Mucosa of descending colon (tissue), 3 donors: ENCODE results near the gene NSG2. TPM values are rescaled to one million over a fixed set of nuclear protein-coding genes. Genes with fewer than 3 reads are reported as not detected.
"Not testable (repeated sequence)": the region's sequence is repeated elsewhere in the genome, so short reads cannot be mapped to it uniquely, and the experiment has no call there.

Experiments
- ATAC-seq: fragments of 200-7000 bp; cut with Tn5 transposase; one replicate; pipeline ENCODE4 v1.9.1; 2020; ENCODE audit warnings: mild to moderate bottlenecking, moderate library complexity
- DNase-seq, 3 donors: peaks; one replicate each; pipeline ENCODE4 v3.0.0-alpha.2; 2020
- H3K36me3 ChIP-seq: fragments of 200-600 bp; one replicate; pipeline ENCODE4 v1.8.0; 2021; ENCODE audit warnings: low read depth, mild to moderate bottlenecking
- H3K4me1 ChIP-seq: fragments of 200-600 bp; one replicate; pipeline ENCODE4 v1.8.0; 2021; ENCODE audit warnings: low read depth, mild to moderate bottlenecking
- H3K4me3 ChIP-seq: fragments of 200-600 bp; one replicate; pipeline ENCODE4 v1.8.0; 2021; ENCODE audit warnings: mild to moderate bottlenecking
- H3K9me3 ChIP-seq: fragments of 200-600 bp; one replicate; pipeline ENCODE4 v1.8.0; 2021; ENCODE audit warnings: mild to moderate bottlenecking
- intact Hi-C, 2 donors: fragments of 100-400 bp; cut with DNase I in 1 of 2; cut with micrococcal nuclease in 1 of 2; formaldehyde crosslinking; loops; one replicate each; pipeline versions ENCODE4 v1.11.0 to v1.11.1; 2022; cut with DNase I, micrococcal nuclease
- total RNA-seq, 3 donors: library from RNA; stranded (reverse); fragmentation: NEBNext Ultra II Directional in 2 of 3; extraction: Animal tissue kit (Norgen Biotek cat#: 25700) in 2 of 3; gene quantifications; one replicate each; pipeline versions ENCODE4 v1.2.1 to v1.2.4, GENCODE V29; 2021 to 2023
- TF ChIP-seq, protein P1 (sequence below): fragments of 200-600 bp; IDR thresholded peaks from one replicate; pipeline ENCODE4 v1.8.0; 2022; ENCODE audit warnings: antibody characterized with exemption, mild to moderate bottlenecking
- donor health status: DM: no; HTN: no; CAD: no; lungs with moderate emphysema.
- donor health status: DM: no; HTN: no; CAD: no.
- donor health status: DM: no; HTN: yes; CAD: no.

The NSG2 gene
- total RNA-seq, 3 donors from 2014 or later = 1.2 to 8.7 (median 1.3) TPM

DNA sequence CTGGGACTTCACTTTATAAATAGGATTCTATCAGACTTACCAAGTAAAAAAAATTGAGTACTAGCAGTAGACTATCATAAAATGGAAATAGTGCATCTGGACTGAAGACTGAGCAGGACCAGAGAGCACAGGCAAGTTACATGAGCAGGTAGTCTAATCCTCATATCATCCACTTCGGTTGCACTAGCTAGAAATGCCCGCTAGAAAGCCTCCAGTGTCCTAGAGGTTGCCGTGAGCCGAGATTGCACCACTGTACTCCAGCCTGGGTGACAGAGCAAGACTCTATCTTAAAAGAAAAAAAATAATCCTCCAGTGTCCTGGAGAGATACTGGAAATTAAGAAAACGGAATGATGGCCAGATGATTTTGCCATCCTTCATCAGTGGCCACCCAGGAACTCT, 36.6 kb upstream of the NSG2 start:
- intact Hi-C loops = no loop called here
- no peak for ATAC-seq
- Histone ChIP-seq H3K36me3 (no peaks in the 10 kb centered on the region), H3K4me1 (no peaks in the 10 kb centered on the region), H3K9me3 (no peaks in the 10 kb centered on the region), H3K4me3 (no peak overlapping the region)
- TF ChIP-seq, protein P1, sequence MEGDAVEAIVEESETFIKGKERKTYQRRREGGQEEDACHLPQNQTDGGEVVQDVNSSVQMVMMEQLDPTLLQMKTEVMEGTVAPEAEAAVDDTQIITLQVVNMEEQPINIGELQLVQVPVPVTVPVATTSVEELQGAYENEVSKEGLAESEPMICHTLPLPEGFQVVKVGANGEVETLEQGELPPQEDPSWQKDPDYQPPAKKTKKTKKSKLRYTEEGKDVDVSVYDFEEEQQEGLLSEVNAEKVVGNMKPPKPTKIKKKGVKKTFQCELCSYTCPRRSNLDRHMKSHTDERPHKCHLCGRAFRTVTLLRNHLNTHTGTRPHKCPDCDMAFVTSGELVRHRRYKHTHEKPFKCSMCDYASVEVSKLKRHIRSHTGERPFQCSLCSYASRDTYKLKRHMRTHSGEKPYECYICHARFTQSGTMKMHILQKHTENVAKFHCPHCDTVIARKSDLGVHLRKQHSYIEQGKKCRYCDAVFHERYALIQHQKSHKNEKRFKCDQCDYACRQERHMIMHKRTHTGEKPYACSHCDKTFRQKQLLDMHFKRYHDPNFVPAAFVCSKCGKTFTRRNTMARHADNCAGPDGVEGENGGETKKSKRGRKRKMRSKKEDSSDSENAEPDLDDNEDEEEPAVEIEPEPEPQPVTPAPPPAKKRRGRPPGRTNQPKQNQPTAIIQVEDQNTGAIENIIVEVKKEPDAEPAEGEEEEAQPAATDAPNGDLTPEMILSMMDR = no peak
- no peak for DNase-seq

DNA sequence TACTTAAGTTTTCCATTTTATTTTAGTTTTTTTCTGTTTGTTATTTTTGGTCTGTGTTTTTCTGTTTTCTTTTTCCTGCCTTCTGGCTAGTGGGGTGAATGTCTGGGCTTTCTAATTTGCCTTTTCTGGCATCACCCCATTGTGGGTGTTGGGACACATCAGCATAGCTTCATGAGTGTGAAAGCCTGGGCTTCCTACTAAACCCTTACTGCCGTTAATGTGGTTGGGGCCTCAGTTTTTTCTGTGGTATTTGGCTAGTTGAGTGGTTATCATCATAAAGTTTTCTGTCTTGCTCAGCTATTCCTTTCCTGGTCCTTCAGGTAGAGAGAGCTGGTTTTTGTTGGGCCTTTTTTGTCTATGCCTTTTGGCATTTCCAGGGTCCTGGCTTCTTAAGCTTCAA, 35.1 kb upstream of the NSG2 start:
- no peak overlapping the region for H3K4me3 ChIP-seq
- intact Hi-C loops = no loop called here
- DNase-seq (no peak), ATAC-seq (no peak)
- no peaks in the 10 kb centered on the region for H3K9me3 ChIP-seq
- TF ChIP-seq, protein P1 = no peak
- no peaks in the 10 kb centered on the region for H3K36me3 ChIP-seq
- H3K4me1 ChIP-seq = no peaks in the 10 kb centered on the region

DNA sequence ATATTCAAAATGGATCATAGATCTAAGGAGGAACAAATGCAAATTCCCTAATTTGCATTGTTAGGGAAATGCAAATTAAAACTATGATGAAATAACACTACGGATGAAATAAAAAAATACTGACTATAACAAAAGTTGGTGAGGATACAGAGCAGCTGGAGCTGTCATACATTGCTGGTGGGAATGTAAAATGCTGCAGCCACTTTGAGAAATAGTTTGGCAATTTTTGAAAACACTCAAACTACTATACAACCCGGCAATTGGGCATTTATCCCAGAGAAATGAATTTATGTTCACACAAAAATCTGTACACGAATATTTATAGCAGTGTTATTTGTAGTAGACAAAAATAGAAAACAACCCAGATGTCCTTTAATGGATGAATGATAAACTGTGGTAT, 34.1 kb upstream of the NSG2 start:
- ATAC-seq = no peak
- no peak overlapping the region for H3K4me3 ChIP-seq
- intact Hi-C loops = no loop called here

DNA sequence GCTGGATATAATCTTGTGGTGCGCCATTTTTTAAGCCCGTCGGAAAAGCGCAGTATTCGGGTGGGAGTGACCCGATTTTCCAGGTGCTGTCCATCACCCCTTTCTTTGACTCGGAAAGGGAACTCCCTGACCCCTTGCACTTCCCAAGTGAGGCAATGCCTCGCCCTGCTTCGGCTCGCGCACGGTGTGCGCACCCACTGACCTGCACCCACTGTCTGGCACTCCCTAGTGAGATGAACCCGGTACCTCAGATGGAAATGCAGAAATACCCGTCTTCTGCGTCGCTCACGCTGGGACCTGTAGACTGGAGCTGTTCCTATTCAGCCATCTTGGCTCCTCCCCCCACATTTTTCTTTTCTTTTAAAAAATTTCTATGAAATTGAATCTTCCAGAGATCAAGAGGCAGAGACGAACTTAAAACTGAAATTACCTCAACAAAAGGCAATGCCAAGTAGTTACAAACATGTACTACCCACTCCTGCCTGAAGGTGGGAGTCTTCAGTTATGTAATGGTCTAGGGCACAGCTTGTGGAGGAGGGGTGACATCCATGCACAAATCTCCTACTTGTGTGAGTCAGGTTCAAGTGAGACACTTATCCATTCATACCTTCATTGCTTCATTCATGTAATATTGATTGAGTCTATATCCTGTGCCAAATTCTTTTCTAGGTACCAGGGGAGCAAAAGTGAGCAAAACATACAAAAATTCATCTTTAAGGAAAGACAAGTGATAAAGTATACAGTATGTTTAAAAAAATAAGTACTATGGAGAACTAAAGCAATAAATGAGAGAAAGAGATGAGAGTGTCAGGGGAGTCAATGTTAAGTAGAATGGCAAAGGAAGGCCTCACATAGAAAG, 25.2 kb upstream of the NSG2 start:
- H3K9me3 ChIP-seq, H3K4me1 ChIP-seq, H3K36me3 ChIP-seq, ATAC-seq, H3K4me3 ChIP-seq, intact Hi-C loops: not testable (repeated sequence)
- peak in 1 of 3 donors; percentile 43 for DNase-seq

More for the DNA sequence above, 34.1 kb upstream of the NSG2 start:
- no peaks in the 10 kb centered on the region for H3K36me3 ChIP-seq
- H3K9me3 ChIP-seq = no peaks in the 10 kb centered on the region
- no peak for DNase-seq
- TF ChIP-seq, protein P1 = no peak
- no peaks in the 10 kb centered on the region for H3K4me1 ChIP-seq

DNA sequence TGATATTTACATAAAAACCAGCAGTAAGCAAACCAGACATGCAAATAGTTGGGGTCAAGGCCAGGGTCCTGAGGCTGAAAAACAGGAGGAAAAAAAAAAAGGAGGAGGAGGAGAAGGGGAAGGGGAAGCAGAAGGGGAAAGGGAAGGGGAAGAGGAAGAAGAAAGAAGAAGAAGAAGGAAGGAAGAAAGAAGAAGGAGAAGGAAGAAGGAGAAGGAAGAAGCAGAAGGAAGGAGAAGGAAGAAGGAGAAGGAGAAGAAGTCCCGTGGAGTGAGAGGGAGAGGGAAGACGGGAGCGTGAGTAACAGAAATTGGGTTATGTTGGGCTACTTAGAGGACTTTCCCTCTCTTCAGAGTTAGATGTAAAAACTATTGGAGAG, 24.6 kb upstream of the NSG2 start:
- no peaks in the 10 kb centered on the region for H3K4me1 ChIP-seq
- DNase-seq (no peak), ATAC-seq (no peak)
- H3K9me3 ChIP-seq = no peaks in the 10 kb centered on the region
- intact Hi-C loops = no loop called here
- H3K36me3 ChIP-seq = no peaks in the 10 kb centered on the region
- TF ChIP-seq, protein P1 = no peak
- no peak overlapping the region for H3K4me3 ChIP-seq

DNA sequence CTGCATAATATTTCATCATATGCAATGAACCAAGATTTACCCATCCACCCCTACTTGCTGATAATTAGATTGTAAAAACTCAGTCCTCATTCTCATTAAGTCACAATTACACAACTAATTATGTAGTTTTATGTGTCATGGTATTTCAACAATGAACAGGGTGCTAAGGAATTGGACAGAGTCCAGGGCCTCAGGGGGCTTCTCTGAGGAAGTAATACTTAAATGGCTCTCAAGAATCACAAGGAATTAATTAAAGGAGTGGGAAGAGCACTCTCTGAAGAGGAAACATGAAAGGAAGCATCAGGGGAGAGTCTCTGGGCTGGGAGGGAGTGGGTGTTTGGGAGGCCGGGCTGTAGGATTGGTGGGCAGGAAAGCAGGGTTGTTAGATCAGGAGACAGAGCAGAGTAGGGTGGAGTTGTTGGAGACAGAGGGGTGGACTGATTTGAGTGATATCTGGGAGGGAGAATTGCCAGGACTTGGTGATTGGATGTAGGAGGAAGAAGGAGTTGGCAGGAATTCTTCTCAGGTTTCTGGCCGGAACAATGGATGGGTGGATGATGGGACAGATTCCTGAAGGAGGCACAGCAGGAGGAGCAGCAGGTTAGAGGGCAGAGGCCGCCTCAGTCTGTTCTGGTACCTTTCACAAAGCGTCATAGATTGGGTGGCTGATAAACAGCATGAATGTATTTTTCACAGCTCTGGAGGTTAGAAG, 23.0 kb upstream of the NSG2 start:
- ATAC-seq = no peak
- TF ChIP-seq, protein P1 = no peak

More for the DNA sequence above, 23.0 kb upstream of the NSG2 start:
- intact Hi-C loops = no loop called here
- no peaks in the 10 kb centered on the region for H3K36me3 ChIP-seq
- H3K4me1 ChIP-seq = no peaks in the 10 kb centered on the region
- no peak for DNase-seq
- no peak overlapping the region for H3K4me3 ChIP-seq
- no peaks in the 10 kb centered on the region for H3K9me3 ChIP-seq
